GM19463 (cell line): Measurements from ENCODE around the gene PIP4K2C.

Source experiments
- ATAC-seq: cut with Tn5 transposase; IDR thresholded peaks from one replicate; pipeline ENCODE4 v1.9.1; 2021; ENCODE audit warnings: mild to moderate bottlenecking, moderate library complexity; ENCODE audit not compliant: unreplicated experiment

The PIP4K2C gene

DNA sequence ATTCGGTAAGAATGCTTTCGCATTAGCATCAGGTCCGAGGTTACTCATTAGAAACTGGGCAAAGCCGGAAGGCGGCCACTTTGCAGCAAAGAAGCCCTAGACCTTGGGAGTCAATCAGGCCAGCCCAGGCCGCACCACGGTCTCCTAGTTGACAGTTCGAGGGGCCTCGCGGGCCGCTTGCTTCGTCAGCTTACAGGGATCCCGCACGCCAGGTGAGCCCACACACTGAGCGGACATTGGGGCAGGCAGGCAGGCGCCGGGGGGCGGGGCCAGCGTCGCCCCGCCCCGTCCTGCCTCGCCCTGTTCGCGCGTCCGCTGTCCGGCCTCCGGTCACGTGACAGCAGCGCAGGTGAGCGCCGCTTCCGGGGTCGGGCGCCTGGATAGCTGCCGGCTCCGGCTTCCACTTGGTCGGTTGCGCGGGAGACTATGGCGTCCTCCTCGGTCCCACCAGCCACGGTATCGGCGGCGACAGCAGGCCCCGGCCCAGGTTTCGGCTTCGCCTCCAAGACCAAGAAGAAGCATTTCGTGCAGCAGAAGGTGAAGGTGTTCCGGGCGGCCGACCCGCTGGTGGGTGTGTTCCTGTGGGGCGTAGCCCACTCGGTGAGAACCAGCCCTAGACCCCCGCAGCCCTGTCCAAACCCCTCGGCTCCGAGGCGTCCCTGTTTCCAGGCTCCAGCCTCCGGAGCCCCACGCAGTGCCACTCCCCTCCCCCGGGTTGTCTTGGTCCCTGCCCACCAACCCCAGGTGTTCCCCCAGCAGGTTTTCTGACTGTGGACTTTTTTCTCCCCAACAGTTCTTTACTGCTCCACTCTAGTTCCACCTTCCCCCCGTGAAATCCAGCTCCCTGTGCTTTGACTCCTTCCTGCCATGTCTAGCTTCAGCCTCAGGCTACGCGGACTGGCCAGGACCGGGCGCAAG lies at the start of gene PIP4K2C:
TSS of gene PIP4K2C (plus strand) at position 329 of the 918 bp plus-strand sequence. CDS start at position 427, 98 bp downstream.
- ATAC-seq = peak; percentile 97

DNA sequence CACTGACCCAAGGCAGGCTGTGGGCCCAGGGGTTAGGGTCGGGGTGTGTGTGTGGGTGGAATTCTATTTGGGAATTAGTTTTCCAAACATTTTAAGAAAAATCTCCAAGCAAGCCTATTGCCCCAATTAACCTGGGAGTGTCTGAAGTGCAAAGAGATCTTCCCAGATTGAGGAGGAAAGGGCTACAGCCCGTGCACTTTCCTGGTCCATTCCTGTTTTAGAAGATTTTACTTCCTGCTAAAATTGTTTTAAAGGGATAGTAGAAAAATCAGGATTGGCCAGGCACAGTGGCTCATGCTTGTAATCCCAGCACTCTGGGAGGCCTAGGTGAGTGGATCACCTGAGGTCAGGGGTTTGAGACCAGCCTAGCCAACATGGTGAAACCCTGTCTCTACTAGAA lies 49.3 kb upstream of the PIP4K2C start:
- no peak for ATAC-seq

DNA sequence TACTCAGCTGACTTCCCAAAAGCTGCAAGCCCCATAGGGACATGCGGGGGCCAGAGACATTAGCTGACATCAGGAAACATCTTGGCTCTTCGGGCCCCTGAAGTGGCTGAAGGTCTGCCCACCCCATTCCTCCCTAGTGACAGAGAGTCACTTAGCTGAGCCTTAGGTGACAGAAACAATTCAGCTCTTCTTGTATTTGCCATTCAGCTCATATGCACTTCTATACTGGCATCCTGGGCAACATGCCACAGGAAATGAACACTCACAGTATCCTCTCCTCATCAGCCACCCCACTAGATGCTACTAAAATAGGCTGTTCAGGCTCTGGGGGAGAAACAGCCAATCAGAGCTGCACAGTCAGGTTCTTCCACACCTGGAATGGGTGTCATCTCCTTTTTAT lies 47.4 kb upstream of the PIP4K2C start:
- ATAC-seq = no peak

DNA sequence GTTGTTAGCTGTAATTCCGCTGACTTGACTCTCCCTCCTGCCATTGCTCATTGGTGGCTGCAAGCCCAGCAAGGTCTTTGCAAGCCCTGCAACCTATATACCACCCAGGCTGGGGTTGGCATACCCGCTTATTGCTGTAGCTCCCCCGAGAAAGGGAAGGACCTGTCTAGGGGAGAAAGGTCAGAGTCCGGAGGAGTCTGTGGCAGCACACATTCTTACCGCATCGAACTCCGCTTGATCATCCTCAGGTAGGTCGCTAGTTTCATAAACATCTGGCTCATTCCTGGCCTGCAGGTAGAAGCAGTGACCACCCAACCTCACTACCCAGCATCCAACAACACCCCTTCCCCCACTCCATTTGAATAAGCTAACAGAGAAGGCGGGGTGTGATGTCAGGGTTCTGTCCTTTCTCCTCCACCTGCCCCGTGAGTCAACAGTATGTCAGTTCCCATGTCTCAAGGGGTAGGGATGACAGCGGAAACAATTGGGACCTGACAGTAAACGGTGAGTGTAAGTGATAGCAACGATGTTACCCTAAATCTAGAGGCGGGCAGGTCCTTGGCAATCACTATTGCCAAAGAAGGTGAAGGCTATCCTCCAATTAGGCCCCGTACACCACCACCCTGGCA lies 45.1 kb upstream of the PIP4K2C start:
- ATAC-seq = no peak

DNA sequence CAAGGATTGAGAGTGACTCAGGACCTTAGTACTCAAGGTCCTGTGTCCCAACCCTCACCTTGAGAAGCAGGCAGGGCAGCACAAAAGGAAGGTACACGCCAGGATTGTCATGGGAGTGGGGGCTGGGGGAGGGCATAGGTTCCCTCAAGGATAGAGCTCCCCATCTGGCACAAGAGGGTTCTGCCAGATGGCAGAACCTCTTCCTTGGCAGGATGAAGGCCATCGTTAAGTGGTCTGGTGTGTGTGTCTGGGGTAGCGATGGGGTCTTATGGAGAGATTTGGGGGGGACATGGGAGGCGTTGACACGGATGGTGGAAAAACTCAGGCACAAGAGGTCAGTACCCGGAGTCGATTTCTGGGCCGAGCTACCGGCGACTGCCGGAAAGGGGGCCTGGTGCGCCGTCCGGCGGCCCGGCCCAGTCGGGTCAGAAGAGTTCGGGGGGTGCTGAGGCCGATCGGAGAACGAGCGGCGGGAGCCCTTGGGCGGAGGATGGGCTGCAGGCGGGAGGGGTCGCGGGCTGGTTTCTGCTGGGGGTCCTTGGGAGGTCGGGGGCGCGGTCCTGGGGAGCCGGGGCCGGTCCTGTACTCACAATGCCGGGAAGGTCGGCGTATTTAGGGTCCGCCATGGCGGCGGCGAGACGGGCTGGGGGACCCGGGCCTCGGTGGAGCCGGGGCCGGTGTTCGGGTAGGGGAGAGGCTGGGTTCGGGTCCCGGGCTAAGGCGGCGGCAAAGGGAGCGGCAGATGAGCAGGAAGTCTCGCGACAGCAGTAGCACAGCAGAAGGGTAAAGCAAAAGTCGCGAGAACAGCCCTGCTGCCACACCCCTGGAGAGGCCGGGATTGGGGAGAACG lies 44.3 kb upstream of the PIP4K2C start, which contains the start of gene DCTN2:
TSS of gene DCTN2 (minus strand) at position 755 of the 850 bp plus-strand sequence. CDS start at position 626, 129 bp downstream.
- ATAC-seq = peak; percentile 99

DNA sequence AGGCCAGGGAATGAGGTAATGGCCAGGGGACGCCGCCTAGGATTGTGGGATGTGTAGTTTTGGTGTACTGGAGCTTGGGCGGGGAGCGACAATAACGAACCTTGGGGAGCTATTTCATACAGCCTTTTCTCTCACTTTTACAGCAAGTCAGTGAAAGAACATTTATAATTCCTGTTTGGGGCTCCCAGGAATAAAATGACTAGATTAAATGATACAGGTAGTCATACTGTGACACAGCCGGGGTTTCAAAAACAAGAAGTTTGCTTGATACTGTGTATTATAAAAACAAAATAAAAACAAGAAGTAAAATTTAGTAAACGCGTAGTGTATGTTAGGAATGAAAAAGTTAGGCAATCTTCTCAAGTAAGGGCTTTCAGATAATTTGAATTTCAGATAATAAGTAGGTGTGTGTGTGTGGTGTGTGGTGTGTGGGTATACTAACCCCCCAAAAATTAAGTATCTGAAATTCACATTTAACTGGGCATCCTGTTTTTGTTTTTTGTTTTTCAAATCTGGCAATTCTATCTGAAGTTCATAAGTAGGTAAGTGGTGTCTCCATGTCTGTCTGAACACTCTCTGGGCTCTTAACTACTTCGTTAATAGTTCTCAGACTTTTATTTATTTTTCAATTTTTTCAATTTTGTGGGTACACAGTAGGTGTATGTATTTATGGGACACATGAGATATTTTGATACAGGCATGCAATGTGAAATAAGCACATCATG lies 43.5 kb upstream of the PIP4K2C start:
- no peak for ATAC-seq

DNA sequence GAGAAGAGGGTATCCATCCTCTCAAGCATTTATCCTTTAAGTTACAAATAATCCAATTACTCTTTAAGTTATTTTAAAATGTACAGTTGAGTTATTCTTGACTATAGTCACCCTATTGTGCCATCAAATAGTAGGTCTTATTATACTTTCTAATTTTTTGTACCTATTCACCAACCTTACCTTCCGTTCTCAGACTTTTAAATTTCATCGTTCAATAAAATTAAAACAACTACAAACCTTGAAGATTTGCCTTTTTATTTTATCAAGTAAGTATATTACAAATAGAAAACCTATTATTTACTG lies 43.0 kb upstream of the PIP4K2C start:
- ATAC-seq = no peak

DNA sequence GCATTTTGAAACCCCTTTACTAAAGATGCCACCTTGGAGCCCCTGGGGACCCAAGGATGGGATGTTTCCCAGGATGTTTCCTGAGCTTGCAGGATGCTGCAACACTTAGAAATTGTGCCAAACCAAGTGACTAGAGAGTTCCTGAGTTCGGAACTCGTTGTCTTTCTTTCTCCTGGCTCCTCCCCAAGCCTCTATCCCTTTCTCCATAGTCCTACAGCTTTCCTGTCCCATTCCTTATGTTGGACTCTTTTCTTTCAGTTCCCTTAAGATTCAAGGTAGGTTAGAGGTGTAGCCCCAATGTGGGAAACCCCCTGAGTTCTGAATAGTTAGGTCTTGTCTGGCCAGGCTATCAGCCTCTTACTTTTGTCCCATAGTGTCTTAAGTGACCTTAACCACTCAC lies 42.5 kb upstream of the PIP4K2C start:
- no peak for ATAC-seq

DNA sequence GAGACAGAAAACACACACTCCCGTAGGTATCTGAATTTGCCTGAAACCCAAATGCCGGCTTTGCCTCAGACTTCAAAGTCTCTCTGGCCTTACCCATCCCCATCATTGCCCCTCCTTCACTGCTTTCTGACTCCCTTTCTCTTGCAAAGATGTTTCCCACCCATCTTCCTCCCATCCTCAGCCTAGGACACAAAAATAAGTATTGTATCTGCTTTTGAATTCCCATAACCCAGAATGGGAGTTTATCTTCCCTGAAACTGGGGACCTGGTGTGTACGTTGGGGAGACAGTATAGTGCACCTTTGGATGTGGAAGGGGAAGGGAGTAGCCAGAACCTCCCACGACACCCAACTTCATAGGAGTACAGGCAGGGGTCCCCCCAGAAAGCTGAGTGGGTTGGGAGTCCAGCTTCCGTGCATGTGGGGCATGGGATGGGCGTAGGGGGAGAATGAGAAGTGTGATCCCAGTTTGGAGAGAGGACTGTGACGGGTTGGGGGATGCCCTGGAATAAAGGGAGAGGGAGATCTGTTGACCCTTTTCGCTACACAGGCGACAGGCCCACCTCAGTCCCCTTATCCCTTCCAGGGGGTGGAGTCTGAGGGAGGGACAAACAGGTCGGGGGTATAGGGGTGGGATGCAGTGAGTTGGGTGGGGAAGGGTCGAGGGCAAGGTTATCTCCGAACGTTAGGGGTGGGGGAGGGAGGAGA lies 41.6 kb upstream of the PIP4K2C start:
- ATAC-seq = no peak

DNA sequence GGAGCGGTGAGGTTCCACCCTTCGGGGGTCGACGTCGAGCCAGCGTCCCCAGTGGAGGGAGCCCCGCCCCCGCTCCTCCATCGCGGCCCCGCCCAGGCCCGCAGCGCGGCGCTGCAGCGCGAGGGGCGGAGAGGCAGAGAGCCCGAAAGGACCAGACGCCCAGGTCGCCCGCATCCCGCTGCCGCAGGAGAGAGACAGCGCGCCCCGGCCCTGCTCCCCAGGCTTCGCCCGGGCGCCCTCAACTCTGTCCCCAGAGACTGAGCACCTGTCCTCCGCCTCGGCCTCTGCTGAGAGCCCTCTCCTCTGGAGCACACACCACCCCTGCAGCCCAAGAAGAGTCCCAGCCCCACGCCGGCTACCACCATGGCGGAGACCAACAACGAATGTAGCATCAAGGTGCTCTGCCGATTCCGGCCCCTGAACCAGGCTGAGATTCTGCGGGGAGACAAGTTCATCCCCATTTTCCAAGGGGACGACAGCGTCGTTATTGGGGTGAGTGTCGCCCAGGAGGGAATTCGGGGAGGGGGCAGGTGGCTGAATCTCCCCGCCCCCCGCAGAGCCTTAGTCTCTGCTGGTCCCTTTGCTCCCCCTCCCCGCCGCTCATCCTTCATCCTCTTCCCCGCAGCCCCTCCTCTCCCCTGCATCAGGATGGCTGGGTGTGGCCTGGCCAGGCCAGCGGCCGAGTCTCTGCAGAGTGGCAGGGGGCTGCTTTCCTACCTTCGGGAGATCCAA lies 40.9 kb upstream of the PIP4K2C start, which contains the start of gene KIF5A:
TSS of gene KIF5A (plus strand) at position 136 of the 732 bp plus-strand sequence. CDS start at position 364, 228 bp downstream.
- ATAC-seq = no peak

DNA sequence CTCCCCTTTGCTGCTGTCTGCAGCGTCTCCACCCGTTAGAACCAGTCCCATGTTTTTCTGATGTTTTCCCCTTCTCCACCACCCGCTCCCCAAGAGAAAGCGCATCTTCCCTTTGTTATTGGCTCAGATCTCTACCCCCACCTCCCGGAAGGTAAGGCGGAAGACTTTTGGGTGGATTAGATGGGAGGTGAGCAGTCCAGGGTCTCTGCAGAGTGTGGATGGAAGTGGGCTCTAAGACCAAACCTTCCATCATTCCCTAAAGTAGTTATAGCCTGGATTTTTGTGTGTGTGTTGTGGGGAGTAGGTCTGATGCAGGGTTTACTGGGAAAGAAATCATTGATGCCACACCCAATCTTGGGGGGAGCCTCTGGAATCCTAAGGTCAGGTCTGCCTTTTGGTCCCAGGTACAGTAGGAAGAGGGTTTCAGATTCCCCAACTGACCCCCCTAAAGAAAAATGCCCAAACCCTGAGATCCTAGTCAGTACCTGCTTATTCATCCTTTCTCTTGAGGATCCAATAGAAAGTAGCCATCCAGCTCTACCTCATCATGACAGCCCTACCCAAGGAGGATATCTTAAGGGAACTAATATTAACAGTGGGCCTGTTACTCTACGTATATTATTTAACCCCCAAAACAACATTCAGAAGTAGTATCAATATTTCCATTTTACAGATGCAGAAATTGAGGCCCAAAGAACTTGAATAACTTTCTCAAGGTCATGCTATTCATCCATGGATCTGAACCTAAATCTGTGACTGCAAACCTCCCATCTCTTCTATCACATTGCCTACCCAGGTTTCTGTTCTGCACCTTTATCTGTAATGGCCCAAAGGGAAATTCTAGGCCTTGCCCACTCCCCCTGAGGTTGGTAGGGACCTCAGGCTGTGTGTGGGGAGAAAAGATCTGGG lies 40.1 kb upstream of the PIP4K2C start:
- ATAC-seq = no peak

DNA sequence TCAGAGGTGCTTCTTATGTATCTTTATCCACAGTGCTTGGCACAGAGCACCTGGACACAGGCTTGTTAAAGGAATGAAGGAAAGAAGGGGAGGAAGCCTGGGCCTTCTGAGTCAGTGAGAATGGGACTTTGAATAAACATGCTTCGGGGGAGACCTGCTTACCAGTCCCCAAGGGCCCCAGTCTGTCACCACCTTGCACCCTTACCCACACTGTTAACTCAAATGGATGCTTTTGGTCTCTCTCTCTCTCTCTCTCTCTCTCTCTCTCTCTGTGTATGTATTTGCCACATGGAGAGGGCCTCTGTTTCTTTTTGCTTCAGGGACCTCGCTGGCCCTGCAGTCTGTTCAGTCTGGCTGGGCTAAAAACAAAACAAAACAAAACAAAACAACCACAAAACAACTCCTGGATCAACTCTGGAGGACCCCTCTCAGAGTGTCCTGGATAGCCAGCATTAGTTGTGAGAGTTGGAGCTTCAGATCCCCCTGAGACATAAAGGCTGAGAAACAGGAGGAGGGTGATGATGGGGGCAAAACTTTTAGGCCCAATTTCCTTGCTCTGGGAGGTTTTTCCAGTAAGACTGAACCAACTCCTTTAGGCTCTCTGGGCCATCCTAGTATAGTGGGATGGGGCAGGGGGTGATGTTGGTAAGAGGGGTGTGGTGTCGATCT lies 39.2 kb upstream of the PIP4K2C start:
- no peak for ATAC-seq

DNA sequence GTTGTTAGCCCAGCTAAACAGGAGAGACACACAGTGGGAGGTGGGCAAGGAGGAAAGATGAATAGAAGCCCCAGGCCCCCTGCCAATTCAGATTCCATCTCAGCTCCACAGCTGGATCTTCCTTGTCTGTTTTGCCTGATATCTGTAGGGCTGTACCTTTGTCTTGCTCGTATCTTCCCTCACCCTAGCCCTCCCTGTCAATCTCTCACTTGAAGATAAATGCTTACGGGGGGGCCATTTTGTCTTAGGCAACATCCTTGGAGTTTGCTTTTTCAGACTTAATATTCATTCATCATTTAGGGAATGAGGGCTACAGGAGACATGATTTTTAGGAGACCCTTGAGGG lies 38.7 kb upstream of the PIP4K2C start:
- ATAC-seq = no peak

DNA sequence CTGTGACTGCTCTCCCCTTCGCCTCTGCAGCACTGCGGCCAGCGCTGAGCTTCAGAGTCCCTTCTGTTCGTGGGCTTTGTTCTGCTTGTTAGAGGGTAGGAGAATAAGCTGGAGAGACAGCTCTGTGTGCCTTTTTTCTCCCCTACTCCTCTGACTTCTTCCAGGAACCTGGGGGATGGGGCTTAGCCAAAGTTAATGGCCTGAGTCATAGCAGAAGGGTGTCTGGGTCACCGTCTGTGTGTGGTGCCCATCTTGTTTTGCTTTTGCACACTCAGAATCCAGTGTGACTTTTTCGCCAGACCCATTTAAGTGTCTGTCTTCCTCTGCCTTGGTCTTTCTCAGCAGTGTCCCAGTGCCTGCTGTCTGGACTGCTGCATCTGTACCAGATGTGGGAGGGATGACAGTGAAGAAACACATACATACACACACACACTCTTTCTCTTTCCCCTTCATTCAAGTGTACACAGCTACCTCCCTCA lies 38.1 kb upstream of the PIP4K2C start:
- ATAC-seq = no peak

DNA sequence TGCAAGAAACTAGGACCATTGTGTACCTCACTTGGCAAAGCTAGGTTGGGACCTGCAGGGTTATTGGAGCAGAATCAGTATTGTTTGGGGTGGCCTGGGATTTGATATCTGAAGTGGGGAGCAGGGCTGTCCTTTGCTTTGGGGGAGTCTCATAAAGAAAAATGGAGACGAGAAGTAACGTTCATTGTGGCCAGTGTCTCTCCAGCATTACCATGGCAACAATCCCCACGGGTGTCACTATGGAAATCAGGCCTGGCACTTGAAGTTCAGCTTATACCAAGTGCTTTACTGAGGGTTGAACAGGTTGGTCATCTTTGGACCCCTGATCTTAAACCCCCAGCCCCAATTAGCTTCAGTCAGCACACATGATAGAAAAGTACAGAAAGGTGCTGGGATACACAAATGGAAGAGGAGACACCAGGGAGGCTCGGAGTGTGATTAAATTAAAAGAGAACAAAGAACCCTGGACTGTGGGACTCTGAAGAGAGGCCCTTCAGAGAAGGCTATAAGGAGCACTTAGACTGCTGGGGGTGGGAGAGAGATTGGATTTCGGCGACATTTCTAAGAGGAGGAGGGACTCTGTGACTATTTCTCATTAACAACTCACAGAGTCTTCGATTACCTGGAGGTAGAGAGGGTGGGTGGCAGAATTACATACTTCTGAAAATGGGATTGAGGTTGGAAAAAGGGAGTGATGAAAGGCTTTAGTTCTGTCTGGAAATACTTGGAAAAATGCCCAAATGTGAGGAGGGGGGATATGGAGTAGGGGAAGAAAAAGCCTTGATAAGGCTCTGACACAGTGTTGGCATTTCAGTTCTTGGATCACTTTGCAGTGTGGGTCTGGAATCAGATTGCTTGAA lies 37.4 kb upstream of the PIP4K2C start:
- no peak for ATAC-seq

DNA sequence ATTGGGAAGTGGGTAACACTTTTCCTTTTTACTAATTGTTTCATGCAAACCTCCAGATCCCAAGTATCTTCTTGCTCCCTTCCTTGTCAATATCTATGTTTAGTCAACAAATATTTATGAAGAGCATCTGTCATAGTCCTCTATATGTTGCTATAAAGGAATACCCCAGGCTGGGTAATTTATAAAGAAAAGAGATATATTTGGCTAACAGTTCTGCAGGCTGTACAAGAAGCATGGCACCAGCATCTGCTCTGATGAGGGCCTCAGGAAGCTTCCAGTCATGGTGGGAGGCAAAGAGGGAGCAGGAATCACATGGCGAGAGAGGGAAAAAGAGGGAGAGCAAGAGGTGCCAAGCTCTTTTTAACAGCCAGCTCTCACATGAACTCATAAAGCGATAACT lies 36.5 kb upstream of the PIP4K2C start:
- no peak for ATAC-seq

DNA sequence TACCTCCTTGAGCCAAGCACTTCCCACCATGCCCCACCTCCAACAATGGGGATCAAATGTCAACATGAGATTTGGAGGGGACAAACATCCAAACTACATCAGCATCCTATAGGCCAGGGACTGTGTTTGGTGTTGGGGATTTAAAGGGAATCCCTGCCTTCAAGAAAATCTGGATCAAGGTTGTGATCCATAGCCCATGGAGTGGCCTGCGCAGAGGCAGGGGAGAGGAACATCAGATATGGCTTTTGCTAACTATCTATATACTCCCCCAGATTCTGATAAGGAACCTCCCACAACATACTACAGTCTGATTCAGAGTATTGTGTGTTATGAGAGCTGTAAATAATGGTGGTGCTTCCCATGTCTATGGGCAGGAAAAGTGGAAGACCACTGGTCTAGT lies 36.1 kb upstream of the PIP4K2C start:
- ATAC-seq = no peak
